B cell (primary cell): ENCODE data around the gene ABL1. TPM values are rescaled to one million over a fixed set of nuclear protein-coding genes. Genes with fewer than 3 reads are reported as not detected.

ENCODE experiments used
- ATAC-seq: fragments of 200-7000 bp; cut with Tn5 transposase; one replicate; pipeline ENCODE4 v1.10.0; 2021; ENCODE audit warnings: low read depth, mild to moderate bottlenecking, moderate number of reproducible peaks, moderate library complexity
- CTCF ChIA-PET: fragments of 350-600 bp; sonication (Branson Sonifier 250); formaldehyde crosslinking; loops from one replicate; lab custom pipeline; 2021; ENCODE audit warnings: antibody characterized with exemption, inconsistent platforms; lab: Charles Lee
- POLR2A ChIA-PET: fragments of 350-600 bp; sonication (Branson Sonifier 250); formaldehyde crosslinking; loops from one replicate; lab custom pipeline; 2021; ENCODE audit warnings: antibody characterized with exemption; lab: Charles Lee
- DNase-seq: peaks from one replicate; pipeline ENCODE4 v3.0.0; 2013
- H2AFZ ChIP-seq: 2 replicates; pipeline ENCODE4 v1.6.1; 2012; ENCODE audit warnings: mild to moderate bottlenecking, low read depth, low read length; ENCODE audit not compliant: insufficient read depth, poor library complexity, severe bottlenecking
- H3K27ac ChIP-seq, 2 donors: 1 replicate in 1 of 2; 2 replicates in 1 of 2; pipeline ENCODE4 v1.5.1; 2012 to 2013; ENCODE audit warnings: low read length in 2 of 2, mild to moderate bottlenecking in 2 of 2, moderate library complexity in 1 of 2
- H3K27me3 ChIP-seq, 4 experiments: fragments of 200-600 bp in 1 of 4; sonication (generic) in 1 of 4; replicated peaks in 1 of 4; 1 replicate in 2 of 4; 2 replicates in 2 of 4; pipeline versions ENCODE4 v1.6.1 to v1.7.0; 2013 to 2016; ENCODE audit warnings: low read length in 3 of 4, mild to moderate bottlenecking in 2 of 4, mixed read lengths in 1 of 4, moderate library complexity in 1 of 4; ENCODE audit not compliant: insufficient read depth in 4 of 4, control insufficient read depth in 3 of 4; ENCODE audit errors: control extremely low read depth in 1 of 4
- H3K36me3 ChIP-seq, 2 experiments: replicated peaks in 1 of 2; 1 replicate in 1 of 2; 2 replicates in 1 of 2; pipeline versions ENCODE4 v1.6.1 to v1.7.1; 2013; ENCODE audit warnings: low read length in 1 of 2; ENCODE audit not compliant: insufficient read depth in 2 of 2, control insufficient read depth in 1 of 2; ENCODE audit errors: control extremely low read depth in 1 of 2, extremely low read depth in 1 of 2
- H3K4me1 ChIP-seq, 2 donors: fragments of 200-600 bp in 1 of 2; sonication (generic) in 1 of 2; 1 replicate in 1 of 2; 2 replicates in 1 of 2; pipeline versions ENCODE4 v1.5.1 to v1.6.1; 2013 to 2017; ENCODE audit warnings: low read length in 2 of 2; ENCODE audit not compliant: control insufficient read depth in 2 of 2, insufficient read depth in 2 of 2
- H3K4me2 ChIP-seq: replicated peaks from 2 replicates; pipeline ENCODE3; 2012; ENCODE audit warnings: mild to moderate bottlenecking, low read depth, low read length; ENCODE audit not compliant: poor library complexity, severe bottlenecking
- H3K4me3 ChIP-seq, 5 experiments: fragments of 200-600 bp in 1 of 5; sonication (generic) in 1 of 5; 1 replicate in 3 of 5; 2 replicates in 2 of 5; pipeline versions ENCODE4 v1.5.1 to v1.7.0; 2011 to 2016; ENCODE audit warnings: low read length in 4 of 5, mild to moderate bottlenecking in 4 of 5, low read depth in 2 of 5, control low read depth in 1 of 5, moderate library complexity in 1 of 5; ENCODE audit not compliant: insufficient read depth in 1 of 5; ENCODE audit errors: control extremely low read depth in 1 of 5, extremely low read depth in 1 of 5
- H3K79me2 ChIP-seq: fragments of 200-600 bp; sonication (generic); one replicate; pipeline ENCODE4 v1.6.0; 2016; ENCODE audit warnings: low read length; ENCODE audit not compliant: control insufficient read depth, insufficient read depth
- H3K9ac ChIP-seq: fragments of 200-600 bp; sonication (generic); 2 replicates; pipeline ENCODE4 v1.6.1; 2017; ENCODE audit warnings: mild to moderate bottlenecking, low read length, moderate library complexity
- H3K9me3 ChIP-seq, 3 donors: one replicate each; pipeline versions ENCODE4 v1.6.1 to v1.7.1; 2013; ENCODE audit warnings: low read length in 2 of 3; ENCODE audit not compliant: control insufficient read depth in 2 of 3, insufficient read depth in 1 of 3; ENCODE audit errors: control extremely low read depth in 1 of 3
- H4K20me1 ChIP-seq: 2 replicates; pipeline ENCODE4 v1.6.0; 2012; ENCODE audit warnings: mild to moderate bottlenecking, low read length; ENCODE audit not compliant: insufficient read depth, control insufficient read depth, poor library complexity, severe bottlenecking
- H3K27ac Mint-ChIP-seq: one replicate; pipeline ENCODE4 v1.8.0; 2021; ENCODE audit warnings: mixed read lengths
- H3K27me3 Mint-ChIP-seq: one replicate; pipeline ENCODE4 v1.8.0; 2021; ENCODE audit warnings: mixed read lengths
- H3K4me1 Mint-ChIP-seq: one replicate; pipeline ENCODE4 v1.8.0; 2021; ENCODE audit warnings: mixed read lengths
- H3K4me3 Mint-ChIP-seq: one replicate; pipeline ENCODE4 v1.8.0; 2021; ENCODE audit warnings: mixed read lengths
- H3K9me3 Mint-ChIP-seq: one replicate; pipeline ENCODE4 v1.8.0; 2022; ENCODE audit warnings: mixed read lengths; ENCODE audit not compliant: insufficient read depth
- EZH2 ChIP-seq: IDR thresholded peaks from 2 replicates; pipeline ENCODE4 v1.6.1; 2012; ENCODE audit warnings: borderline replicate concordance, low read depth, mild to moderate bottlenecking, moderate library complexity, low read length; ENCODE audit not compliant: insufficient read depth, poor library complexity, severe bottlenecking
- WGBS: methylation state at CpG from one replicate; pipeline ENCODE4 v1.1.5; 2013; ENCODE audit warnings: missing lambda C conversion rate; ENCODE audit not compliant: insufficient coverage; 5-methylcytosine and 5-hydroxymethylcytosine counted together
- intact Hi-C: fragments of 100-400 bp; cut with micrococcal nuclease; formaldehyde crosslinking; loops from one replicate; pipeline ENCODE4 v1.10.0; 2022
- polyA plus RNA-seq: library from polyadenylated mRNA; depleted of rRNA; stranded (reverse); fragments of >200 nt; gene quantifications from 2 replicates; pipeline ENCODE4 v1.2.3, GENCODE V29; 2012
- total RNA-seq, 2 donors: library from RNA; stranded (reverse); fragments of 120-200 nt in 1 of 2; gene quantifications; 1 replicate in 1 of 2; 2 replicates in 1 of 2; pipeline versions ENCODE4 v1.2.3 to v1.2.4, GENCODE V29; 2013 to 2022
- TF ChIP-seq, protein P1 (sequence below): fragments of 200-600 bp; IDR thresholded peaks from one replicate; pipeline ENCODE4 v1.8.0; 2022; ENCODE audit warnings: antibody characterized with exemption, mild to moderate bottlenecking

ABL1 gene
- total and polyA plus RNA-seq, 2 donors (not counting 1 experiment from before 2014, with no cell fraction given), result 11.9 to 46.0 TPM

DNA sequence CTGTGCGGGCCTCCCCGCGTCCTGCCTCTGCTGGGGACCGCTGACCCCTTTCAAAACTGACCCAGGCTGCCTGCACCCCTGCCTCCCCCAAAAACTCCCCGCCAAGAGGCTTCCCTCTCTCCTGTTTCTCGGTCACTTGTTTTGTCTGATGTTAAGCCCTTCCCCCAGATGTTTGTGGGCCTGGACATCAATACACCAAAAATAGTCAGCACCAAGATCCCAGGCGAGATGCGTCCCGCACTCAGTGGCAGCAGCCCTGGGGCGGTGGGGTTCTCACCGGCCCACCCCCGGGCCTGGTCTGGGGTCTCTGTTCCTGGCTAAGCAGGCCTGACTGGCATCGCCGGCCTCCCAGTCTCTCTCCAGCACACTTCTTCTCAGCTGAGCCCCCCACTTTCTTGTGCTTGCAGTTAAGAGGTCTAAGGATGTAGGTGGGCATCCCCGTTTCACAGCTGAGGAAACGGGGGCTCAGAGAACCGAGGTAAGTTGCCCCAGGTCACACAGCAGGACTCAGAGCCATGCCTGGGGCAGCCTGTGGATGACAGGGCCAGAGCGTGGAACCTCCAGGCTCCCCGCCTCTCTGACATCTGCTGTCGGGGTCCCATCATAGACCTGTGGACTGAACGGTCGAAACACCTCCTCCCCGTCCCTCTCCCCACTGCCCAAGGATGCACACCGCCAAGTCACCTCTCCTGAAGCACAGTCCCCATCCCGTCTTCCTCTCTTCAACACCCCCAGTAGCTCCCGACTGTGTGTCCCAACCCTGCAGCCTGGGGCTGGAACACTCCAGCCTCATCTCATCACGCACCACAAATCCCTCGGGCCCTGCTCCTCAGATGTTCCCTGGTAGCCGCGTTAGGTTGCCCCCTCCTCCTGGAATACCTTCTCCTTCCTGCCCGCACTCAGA, 87.2 kb downstream of the ABL1 start:
- DNase-seq (no peak), ATAC-seq (no peak)
- H3K27ac Mint-ChIP-seq, result no peak overlapping the region
- H3K4me1 ChIP-seq, result peaks cover 0 to 7% of the 10 kb centered on the region in 2 donors
- H3K9me3 Mint-ChIP-seq, result no peaks in the 10 kb centered on the region
- H3K27ac ChIP-seq, result no peak overlapping the region
- no peak overlapping the region for H3K4me3 ChIP-seq
- CTCF ChIA-PET, result no interaction called here
- WGBS, result 74% methylated on average over 29 of the region's 31 CpGs
- peaks cover 6% of the 10 kb centered on the region for H3K4me1 Mint-ChIP-seq
- no peak overlapping the region for H3K9ac ChIP-seq
- H2AFZ ChIP-seq, result no peak overlapping the region
- intact Hi-C loops, result no loop called here
- no peaks in the 10 kb centered on the region for H3K36me3 ChIP-seq
- H4K20me1 ChIP-seq, result no peaks in the 10 kb centered on the region
- no peaks in the 10 kb centered on the region for H3K79me2 ChIP-seq
- peaks cover 26% of the 10 kb centered on the region for H3K27me3 Mint-ChIP-seq
- H3K4me3 Mint-ChIP-seq, result no peak overlapping the region
- no peak for TF ChIP-seq EZH2
- TF ChIP-seq, protein P1, sequence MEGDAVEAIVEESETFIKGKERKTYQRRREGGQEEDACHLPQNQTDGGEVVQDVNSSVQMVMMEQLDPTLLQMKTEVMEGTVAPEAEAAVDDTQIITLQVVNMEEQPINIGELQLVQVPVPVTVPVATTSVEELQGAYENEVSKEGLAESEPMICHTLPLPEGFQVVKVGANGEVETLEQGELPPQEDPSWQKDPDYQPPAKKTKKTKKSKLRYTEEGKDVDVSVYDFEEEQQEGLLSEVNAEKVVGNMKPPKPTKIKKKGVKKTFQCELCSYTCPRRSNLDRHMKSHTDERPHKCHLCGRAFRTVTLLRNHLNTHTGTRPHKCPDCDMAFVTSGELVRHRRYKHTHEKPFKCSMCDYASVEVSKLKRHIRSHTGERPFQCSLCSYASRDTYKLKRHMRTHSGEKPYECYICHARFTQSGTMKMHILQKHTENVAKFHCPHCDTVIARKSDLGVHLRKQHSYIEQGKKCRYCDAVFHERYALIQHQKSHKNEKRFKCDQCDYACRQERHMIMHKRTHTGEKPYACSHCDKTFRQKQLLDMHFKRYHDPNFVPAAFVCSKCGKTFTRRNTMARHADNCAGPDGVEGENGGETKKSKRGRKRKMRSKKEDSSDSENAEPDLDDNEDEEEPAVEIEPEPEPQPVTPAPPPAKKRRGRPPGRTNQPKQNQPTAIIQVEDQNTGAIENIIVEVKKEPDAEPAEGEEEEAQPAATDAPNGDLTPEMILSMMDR, result no peak
- no peaks in the 10 kb centered on the region for H3K9me3 ChIP-seq
- peaks cover 0 to 3% (median 1%) of the 10 kb centered on the region in 4 experiments for H3K27me3 ChIP-seq
- POLR2A ChIA-PET, result no interaction called here
- no peak overlapping the region for H3K4me2 ChIP-seq
